Activated CD4-positive, alpha-beta T cell treated with anti-CD3 and anti-CD28 coated beads, Interleukin-10, Interleukin-2, amounts not matched to agents 100 ng/mL and 50 ng/mL, durations not matched to agents 16 hours and 8 hours (primary cell): ENCODE data around the gene SMIM23.
"Not testable (repeated sequence)": the region's sequence is repeated elsewhere in the genome, so short reads cannot be mapped to it uniquely, and the experiment has no call there.

Experiments
- DNase-seq: peaks from one replicate; pipeline ENCODE4 v3.0.0-alpha.2; 2020

Gene SMIM23

GRCh38 chr5:171774418-171774817 is 11.2 kb upstream of the SMIM23 start:
- DNase-seq, result no peak

DNA sequence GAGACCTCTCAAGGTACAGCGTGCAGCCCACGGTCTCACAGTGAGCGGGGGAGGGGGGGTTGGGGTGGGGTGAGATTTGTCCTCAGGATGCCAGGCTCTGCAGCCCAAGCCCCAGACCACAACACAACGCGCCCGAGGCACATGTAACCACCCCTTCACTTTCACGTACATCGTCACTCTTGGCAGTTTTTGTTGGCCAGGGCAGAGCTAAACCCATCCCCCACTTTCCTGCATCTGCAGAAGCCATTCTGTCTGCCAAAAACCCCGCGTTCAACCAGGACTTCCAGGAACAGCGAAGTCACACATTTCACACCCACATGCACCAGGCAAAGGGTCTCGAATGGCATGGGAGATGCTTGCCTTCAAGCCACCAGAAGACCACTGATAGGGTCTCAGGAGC is 9.4 kb upstream of the SMIM23 start:
- no peak for DNase-seq

GRCh38 chr5:171776770-171777759 is 8.6 kb upstream of the SMIM23 start:
- DNase-seq, result no peak

GRCh38 chr5:171781744-171782143 is 3.9 kb upstream of the SMIM23 start:
- DNase-seq, result not testable (repeated sequence)

DNA sequence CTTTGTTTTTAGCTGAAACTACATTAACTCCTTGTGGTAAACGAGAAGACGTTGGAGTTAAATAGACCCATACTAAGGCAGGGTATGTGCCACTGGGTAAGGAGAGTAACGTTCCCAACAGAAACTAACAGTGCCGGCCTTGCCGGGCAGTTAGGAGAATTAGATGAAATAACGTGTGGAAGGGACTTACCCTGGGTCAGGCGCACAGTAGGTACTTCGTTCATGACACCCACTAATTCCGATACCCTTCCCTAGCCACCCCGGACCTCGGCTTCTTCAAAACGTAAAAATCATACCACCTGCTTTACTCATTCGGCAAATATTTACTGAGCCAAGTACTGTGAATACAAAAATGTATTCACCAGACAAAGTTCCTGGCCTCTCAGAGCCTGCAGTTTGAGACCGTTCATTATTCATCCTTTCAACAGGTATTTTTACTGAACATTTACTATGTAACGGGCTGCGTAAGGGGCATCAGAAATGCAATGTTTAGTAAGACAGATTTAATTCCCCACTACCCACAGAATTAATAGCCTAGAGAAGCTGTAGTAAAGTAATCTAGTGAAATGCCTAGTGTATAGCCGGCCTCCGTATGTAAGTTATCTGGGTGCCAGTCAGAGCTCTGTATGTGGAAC is 3.2 kb upstream of the SMIM23 start:
- DNase-seq, result no peak

GRCh38 chr5:171783051-171783450 is 2.6 kb upstream of the SMIM23 start:
- no peak for DNase-seq

GRCh38 chr5:171789353-171789752 is 3.7 kb downstream of the SMIM23 start:
- DNase-seq, result no peak

GRCh38 chr5:171790408-171790807 is 4.8 kb downstream of the SMIM23 start:
- DNase-seq, result no peak

DNA sequence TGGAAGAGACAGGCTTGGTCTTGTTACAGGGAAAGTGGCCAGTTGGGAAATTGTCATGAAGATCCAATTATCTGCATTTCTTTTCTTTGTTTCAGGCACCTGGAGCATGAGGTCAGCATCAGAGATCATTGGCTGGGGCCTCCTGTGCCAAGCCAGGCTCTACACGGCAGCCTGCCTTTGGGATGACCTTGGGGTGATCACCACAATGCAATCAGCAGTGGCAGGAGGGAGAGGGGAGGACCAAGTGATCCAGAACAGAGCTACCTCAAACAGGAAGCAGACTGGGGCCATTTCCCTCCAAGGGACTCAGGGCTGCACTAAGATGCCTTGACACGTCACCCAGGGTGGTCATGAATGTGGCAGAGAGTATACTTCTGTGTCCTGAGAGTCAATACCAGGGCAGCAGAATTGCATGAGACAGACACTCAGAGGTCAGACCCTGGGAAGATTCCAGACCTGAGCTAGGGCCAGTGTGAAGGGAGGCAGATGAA is 8.9 kb downstream of the SMIM23 start:
- DNase-seq, result no peak

DNA sequence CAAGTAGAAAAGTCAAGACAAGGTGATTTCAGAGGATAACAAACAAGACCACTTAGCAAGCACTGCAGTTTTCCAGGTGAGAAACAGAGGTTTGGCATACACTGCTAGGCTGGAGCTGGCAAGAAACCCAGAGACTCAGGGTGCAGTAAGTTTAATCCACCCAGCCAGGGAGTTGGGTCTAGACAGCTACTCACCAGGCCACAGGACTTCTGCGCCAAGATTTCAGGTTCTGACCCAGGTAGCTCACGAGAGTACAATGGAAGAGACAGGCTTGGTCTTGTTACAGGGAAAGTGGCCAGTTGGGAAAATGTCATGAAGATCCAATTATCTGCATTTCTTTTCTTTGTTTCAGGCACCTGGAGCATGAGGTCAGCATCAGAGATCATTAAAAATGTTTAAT is 9.8 kb downstream of the SMIM23 start:
- DNase-seq, result no peak

DNA sequence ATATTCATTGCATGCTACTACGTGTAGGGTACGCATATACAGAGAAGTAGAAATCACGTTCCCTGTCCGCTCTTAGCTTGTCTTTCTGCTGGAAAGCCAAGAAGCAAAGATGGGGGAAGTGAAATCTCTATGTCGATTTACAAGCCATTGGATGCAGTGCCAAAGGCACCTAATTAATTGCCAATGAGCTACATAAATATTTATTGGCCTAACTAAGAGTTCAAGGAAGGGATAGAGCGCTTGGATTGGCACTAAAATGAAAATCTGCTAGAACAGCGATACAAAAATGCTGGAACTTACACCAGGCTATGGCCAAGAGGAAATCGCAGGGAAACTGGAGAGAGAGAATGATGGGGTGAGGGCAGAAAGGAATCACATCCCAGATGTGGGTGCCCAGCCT is 10.8 kb downstream of the SMIM23 start:
- DNase-seq, result no peak

- no peak for DNase-seq
Observed at GRCh38 chr5:171797543-171797942, 11.9 kb downstream of the SMIM23 start.

DNA sequence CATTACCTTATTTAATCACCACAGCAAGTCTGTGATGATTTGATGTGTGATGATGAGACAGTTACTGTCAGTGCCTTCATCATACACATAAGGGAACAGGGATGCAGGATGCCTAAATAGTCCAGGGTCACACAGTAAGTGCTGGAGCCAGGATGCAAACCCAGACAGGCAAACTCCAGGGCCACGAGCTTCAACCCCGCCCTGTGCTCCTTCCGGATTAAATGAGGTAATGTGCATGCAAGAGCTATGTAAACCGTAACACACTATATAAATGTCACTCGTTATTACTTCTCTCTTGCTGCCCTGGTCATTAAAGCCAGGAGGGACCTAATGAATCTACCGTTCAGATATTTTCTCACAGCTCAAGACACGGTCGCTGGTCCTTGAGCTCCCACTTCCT is 12.8 kb downstream of the SMIM23 start:
- DNase-seq, result no peak

GRCh38 chr5:171801839-171802238 is 16.2 kb downstream of the SMIM23 start:
- DNase-seq, result no peak

DNA sequence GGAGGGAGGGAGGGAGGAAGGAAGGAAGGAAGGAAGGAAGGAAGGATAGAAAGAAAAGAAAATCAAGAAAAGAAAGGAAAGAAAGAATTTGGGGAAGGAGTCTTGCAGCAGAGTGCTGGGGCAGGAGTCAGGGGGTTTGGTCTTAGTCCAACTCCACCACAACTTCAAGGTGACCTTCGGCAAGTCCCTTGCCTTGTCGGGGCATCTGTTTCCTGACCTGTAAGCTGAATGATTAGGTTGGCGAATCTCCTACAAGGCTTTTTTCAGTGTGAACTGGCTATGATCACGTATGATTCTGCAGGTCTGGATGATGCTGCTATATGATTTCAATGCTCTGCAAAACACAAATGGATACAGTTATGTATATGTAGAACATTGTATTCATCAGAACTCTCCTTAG is 20.1 kb downstream of the SMIM23 start:
- no peak for DNase-seq

DNA sequence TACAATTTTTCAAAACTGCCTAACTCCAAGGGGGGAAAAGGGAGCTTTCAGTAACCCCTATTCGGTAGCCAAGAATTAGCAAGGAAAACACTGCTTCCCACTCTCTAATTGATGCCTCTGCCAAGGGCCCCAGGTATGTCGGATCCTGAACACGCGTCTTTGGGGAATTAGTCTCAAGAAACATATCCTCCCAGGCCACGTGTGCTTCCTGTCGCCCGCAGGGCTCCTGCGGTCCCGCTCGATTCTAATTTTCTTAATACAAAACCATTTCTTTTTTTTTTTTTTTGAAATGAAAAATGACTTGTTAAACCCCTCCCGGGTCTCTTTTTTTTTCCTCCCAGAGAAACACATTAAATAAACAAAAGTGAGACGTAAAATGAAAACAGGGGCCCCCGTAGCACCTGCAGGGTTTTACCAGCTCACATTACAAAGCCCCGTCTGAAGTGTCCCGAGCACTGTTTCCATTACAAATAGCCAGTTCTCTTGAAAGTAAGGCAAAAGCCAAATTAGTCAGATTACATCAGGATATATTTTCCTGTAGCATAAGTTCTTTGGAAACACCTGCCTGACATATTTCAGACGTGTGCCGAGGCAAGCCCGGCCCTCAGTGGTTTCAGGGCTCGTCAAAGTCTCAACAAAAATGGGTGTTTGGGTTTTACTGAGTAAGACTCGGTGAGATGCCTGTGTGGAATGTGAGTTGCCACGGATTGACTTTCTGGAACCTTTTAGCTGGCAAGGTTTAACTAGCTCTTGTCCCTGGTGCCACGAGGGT is 21.5 kb downstream of the SMIM23 start:
- no peak for DNase-seq

- DNase-seq, result no peak
Observed at GRCh38 chr5:171808453-171808852, 22.8 kb downstream of the SMIM23 start.

DNA sequence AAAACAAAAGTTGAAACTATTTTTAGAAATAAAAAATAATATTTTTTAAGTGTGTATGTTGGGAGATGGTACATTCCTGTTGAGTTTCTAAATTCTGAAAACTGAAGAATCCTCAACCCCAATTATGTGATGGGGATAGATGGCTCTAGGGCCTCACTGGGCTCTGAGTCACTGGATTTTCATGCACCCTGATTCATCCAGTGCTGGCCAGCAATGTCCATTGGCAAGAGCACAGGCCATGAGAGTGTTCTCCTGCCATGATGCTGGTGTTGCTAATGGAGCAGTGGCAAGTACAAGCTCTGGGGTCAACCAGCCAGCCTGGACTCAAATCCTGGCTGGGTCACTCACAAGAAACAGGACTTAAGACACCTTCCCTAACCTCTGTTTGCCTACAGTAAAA is 23.3 kb downstream of the SMIM23 start:
- no peak for DNase-seq

DNA sequence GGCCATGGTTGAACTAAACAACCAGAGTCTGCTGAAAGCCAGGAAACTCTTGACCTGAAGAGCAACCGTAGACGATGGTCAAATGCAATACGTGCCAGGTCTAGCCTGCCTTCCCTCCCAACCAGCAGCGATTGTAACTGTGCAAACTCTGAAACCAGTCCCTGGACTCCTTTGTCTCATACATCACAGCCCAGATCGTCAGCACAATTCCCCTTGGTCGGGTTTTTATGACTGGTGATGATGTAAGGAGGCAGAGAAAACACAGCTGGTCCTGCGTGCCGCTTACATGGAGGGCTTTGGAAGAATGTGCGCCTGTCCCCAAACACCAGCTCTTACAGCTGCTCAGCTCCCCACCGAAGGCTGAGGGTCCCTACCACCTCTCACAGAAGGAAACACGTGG is 24.6 kb downstream of the SMIM23 start:
- no peak for DNase-seq

GRCh38 chr5:171813270-171813669 is 27.7 kb downstream of the SMIM23 start:
- no peak for DNase-seq

GRCh38 chr5:171813813-171814490 is 28.3 kb downstream of the SMIM23 start:
- no peak for DNase-seq

DNA sequence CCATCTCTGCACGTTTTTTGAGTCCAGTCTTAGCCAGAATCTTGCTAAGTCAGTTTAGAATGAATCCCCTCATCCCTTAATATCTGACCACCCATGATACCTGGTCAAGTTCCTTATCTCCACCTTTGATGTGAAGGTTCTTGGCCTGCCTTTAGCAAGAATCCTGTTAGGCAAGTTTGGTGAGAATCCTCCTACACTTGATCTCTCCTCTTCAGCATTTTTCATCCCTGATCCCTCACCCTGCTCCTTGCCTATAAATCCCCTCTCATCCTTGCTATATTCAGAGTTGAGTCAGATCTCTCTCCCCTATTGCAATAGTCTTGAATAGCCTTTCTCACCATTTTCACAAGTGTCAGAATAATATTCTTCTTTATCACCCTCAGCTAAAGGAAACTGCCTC is 31.0 kb downstream of the SMIM23 start:
- DNase-seq, result no peak

- DNase-seq, result no peak
Observed at GRCh38 chr5:171820561-171820960, 34.9 kb downstream of the SMIM23 start.
